Choroid plexus epithelial cell (primary cell): ENCODE results near the gene ZBTB45.
"Not testable (repeated sequence)": the region's sequence is repeated elsewhere in the genome, so short reads cannot be mapped to it uniquely, and the experiment has no call there.

Experiments
- DNase-seq: peaks from one replicate; pipeline ENCODE4 v3.0.0-alpha.2; 2010; ENCODE audit warnings: low read depth
- H3K4me3 ChIP-seq: 2 replicates; pipeline ENCODE4 v1.5.1; 2011; ENCODE audit warnings: low read depth, mild to moderate bottlenecking, control low read depth, low read length, moderate library complexity
- TF ChIP-seq, protein P1 (sequence below): conservative IDR thresholded peaks from 2 replicates; pipeline ENCODE4 v1.5.1; 2011; ENCODE audit warnings: low read depth, mild to moderate bottlenecking, control low read depth, inconsistent platforms, low read length, moderate library complexity

The ZBTB45 gene

DNA sequence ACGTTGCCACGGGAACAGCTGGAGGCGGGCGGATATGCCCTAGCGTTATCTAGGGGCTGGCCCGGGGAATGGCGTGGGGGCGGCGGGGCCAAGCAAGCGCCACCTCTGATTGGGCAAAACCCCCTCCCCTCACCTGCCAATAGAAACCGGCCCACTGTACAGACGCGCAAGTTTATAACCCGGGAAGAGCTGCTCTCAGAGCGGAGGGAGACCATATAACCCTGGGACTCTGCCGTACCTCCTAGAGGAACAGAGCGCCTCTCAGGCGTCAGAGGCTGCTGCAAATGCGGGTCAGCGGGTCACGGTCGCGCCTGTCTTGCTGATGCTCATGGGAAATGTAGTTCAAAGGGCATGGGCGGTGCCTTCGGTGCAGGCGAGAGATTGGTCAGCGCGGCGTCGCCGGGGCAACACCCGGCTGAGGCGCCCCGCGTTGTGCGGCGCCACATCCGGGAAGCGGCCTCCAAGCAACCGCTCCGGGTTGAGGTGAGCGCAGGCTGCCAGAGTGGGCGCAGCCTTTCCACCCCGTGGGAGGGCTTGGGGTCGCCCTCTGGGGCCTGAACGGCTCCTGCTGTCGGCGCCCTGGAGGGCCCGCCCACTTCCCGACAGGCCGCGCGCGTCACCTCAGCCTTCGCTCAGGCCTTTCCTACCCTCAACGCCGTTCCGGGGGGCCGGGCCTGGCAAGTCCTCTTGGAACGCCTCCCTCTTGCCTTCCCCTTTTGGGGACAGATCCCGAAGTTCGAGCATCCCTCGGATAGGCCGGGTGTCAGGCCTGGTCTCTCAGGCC is 43.7 kb downstream of the ZBTB45 start, which contains the start of gene ZNF446:
TSS of gene ZNF446 (plus strand) at position 639 of the 784 bp plus-strand sequence. CDS start 867 bp downstream, outside the sequence.
- peak; percentile 98 for DNase-seq
- H3K4me3 ChIP-seq, result peak within 1 kb of the TSS; percentile 69
- TF ChIP-seq, protein P1, sequence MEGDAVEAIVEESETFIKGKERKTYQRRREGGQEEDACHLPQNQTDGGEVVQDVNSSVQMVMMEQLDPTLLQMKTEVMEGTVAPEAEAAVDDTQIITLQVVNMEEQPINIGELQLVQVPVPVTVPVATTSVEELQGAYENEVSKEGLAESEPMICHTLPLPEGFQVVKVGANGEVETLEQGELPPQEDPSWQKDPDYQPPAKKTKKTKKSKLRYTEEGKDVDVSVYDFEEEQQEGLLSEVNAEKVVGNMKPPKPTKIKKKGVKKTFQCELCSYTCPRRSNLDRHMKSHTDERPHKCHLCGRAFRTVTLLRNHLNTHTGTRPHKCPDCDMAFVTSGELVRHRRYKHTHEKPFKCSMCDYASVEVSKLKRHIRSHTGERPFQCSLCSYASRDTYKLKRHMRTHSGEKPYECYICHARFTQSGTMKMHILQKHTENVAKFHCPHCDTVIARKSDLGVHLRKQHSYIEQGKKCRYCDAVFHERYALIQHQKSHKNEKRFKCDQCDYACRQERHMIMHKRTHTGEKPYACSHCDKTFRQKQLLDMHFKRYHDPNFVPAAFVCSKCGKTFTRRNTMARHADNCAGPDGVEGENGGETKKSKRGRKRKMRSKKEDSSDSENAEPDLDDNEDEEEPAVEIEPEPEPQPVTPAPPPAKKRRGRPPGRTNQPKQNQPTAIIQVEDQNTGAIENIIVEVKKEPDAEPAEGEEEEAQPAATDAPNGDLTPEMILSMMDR, result no peak

- TF ChIP-seq, protein P1, result no peak
- H3K4me3 ChIP-seq, result peak overlapping the region; percentile 69
- DNase-seq, result no peak
Observed at GRCh38 chr19:58474997-58475713, 44.5 kb downstream of the ZBTB45 start.

DNA sequence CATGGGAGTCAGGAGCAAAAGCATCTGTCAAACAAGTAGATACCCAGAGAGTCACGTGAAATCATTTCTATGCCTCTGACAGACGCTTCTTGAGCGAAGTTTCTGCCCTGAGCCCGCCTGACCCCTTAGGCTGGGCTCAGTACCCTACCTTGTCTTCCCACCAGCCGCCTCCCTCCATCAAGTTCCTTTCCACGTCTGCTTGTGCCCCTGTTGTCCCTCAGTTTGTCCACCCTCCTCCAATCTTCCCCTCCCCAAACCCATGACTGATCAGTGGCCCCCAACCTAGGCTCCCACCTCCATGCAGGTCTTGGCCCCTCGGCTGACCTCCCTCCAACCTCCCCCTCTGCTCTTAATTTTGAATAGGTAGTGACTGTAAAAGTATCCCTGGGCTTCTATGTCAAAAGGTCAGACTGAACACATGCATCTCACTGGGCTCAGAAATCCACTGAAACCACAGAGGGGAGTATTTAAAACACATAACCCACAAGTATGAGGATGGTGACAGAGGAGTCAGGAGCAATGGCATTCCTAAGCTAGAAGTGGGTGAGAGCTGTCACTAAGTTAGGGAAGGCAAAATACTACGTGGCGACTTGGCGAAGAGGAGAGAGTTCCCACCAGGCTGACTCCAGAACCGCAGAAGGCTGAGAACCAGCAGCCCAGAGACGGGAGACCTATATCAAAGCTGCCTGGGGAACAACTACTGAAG is 45.2 kb downstream of the ZBTB45 start:
- H3K4me3 ChIP-seq, result no peak overlapping the region
- DNase-seq, result peak; percentile 93
- TF ChIP-seq, protein P1, result no peak

- TF ChIP-seq, protein P1, result no peak
- H3K4me3 ChIP-seq, result no peak overlapping the region
- no peak for DNase-seq
Observed at GRCh38 chr19:58473775-58474174, 45.8 kb downstream of the ZBTB45 start.

- DNase-seq, result no peak
- TF ChIP-seq, protein P1, result no peak
- no peak overlapping the region for H3K4me3 ChIP-seq
Observed at GRCh38 chr19:58471736-58472135, 47.9 kb downstream of the ZBTB45 start.

- not testable (repeated sequence) for DNase-seq, H3K4me3 ChIP-seq
Observed at GRCh38 chr19:58470837-58471543, 48.6 kb downstream of the ZBTB45 start.
